ENCODE results near the gene SLC35E2B.
"Not testable (repeated sequence)": the region's sequence is repeated elsewhere in the genome, so short reads cannot be mapped to it uniquely, and the experiment has no call there.

SLC35E2B gene

DNA sequence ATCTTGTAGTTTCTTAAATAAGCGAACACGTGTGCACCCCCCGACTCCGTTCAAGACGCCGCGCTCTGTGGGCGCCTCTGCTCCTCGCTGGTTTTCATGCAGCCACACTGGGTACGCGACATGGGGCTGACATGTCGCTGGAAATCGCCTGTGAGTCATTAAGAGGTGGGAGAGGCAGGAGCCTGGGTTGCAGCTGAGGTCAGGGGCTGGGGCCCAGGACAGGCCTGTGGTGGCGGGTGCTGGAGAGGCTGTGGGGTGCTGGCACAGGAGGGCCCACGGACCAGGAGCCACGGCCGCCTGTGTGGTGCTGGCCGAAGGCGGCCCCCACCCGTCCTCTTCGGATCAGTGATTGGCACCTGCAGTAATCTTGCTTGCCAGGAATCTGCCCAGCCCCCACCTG is 17.8 kb downstream of the SLC35E2B start:
- DNase-seq (ENCODE audit: low spot score), result not testable (repeated sequence)

- DNase-seq (ENCODE audit: low spot score), result no peak
Measured at GRCh38 chr1:1672181-1672965, 20.2 kb downstream of the SLC35E2B start.

DNA sequence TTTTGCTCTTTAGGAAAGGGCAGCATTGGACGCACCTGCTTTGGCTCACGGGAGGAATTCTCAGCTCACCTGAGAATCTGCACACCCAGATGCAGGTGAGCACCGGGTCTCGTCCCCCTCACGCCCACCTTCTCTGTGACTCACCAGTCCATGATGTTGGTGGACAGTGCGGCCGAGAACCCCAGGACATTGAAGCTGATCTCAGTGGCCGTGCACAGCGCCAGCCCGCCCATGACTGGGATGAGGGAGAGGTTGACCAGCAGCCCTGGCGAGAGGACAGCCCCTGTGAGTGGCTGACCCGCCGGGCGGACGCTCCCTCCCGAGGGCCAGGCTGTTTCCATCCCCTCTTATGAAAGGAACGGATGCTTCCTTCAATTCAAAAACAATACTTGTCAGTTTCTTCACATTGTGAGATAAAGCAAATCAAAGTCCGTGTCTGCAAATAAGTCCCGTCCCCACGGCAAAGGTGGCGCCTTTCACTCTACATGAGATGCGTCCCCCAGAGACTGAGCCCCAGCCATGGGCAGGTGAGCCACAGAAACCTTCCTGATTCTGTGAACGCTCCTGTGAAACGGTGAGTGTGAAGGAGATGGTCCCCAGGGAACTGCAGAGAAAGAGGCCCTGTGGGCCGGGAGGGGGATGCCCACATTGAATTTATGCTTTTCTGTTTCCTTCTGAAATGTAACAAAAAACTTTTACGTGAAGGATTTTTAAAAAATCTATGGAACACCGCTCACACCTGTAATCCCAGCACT is 21.1 kb downstream of the SLC35E2B start:
- DNase-seq (ENCODE audit: low spot score), result no peak

GRCh38 chr1:1670866-1671265 is 21.7 kb downstream of the SLC35E2B start:
- DNase-seq (ENCODE audit: low spot score), result no peak

DNA sequence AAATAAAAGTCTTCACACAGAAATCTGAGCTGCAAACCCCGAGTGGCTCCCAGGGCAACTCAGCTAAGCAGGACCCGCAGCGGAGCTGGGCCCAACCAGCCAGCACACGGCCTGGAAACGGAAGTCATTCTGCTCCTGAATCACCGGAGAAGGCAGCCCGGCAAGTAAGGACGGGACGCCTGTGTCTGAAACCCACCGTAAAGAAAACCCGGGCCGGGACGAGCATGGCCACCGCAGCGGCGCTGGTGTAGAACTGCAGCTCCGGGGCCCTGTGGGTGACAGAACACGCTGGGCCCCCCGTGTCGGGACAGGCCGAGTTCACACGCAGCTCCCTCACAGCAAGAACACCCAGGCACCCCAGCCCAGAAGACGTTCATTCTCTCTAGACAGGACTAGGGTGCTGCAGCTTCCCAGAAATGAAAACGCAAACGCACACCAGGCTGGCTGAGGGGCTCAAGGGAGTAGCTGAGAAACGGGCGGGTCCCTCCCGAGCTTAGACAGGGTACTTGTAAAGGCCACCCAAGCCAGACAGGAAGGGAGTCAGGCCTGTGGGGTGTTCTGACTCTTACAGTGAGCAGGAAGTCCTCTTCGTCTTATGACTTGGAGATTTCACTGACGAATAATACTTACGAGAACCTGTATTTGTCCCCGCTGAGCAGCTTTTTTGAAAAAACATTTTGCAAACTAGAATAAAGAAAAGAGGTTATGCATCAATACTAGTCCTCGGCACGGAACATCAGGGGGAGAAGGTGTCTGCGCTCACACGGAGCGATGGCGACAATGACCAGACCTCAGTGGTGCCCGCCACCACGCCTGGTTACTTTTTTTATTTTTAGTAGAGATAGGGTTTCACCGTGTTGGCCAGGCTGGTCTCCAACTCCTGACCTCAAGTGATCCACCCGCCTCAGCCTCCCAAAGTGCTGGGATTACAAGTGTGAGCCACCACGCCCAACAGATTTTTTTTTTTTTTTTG is 22.8 kb downstream of the SLC35E2B start:
- no peak for DNase-seq (ENCODE audit: low spot score)

DNA sequence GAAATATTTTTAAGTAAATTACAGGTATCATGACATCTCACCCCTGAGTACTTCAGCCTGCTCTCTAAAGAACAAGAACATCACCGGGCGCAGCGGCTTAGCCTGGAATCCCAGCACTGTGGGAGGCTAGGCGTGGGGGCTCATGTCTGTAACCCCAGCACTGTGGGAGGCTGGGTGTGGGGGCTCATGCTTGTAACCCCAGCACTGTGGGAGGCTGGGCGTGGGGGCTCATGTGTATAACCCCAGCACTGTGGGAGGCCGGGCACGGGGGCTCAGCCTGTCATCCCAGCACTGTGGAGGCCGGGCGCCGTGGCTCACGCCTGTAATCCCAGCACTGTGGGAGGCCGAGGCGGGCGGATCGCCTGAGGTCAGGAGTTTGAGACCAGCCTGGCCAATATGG is 26.1 kb downstream of the SLC35E2B start:
- no peak for DNase-seq (ENCODE audit: low spot score)

DNA sequence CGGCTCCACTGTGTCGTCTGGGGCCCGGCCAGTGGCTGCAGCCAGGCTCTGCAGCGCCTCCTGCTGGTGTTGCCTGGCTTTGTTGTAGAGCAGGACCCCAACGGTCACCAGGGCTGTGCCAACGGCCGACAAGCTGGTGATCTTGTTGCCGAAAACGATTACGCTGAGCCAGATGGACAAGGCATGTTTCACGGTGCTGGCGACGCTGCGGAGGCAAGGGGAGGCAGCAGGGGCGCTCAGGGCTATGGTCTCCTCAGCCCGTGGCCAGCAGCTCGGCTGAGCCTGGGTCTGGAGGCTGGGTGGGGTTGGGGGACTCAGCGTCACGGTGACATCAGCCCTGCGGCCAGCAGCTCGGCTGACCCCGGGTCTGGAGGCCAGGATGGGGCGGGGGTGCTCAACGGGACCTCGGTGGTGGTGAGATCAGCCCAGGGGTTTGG is 26.8 kb downstream of the SLC35E2B start:
- peak; percentile 77 for DNase-seq (ENCODE audit: low spot score)

GRCh38 chr1:1664941-1665814 is 27.4 kb downstream of the SLC35E2B start:
- no peak for DNase-seq (ENCODE audit: low spot score)

- not testable (repeated sequence) for DNase-seq (ENCODE audit: low spot score)
Measured at GRCh38 chr1:1664318-1664717, 28.3 kb downstream of the SLC35E2B start.

GRCh38 chr1:1662830-1663560 is 29.6 kb downstream of the SLC35E2B start:
- not testable (repeated sequence) for DNase-seq (ENCODE audit: low spot score)

DNA sequence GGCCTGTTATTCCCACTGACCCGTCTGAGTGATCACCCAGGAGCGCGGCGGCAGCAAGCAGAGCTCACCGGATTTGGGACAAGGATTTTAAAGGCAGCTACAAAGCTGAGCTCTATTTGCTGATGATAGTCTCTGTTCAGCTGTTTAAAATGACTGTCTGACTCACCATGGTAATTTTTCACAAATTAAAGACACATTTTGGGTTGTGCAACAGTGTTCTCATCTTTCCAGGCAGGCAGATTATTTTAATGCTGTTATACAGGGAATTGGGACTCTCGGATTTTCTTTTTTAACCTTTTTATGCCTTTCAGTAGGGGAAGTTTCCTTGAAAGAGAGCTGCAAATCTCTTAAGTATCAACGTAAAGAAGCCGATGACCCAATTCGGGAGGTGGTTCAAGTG is 30.2 kb downstream of the SLC35E2B start:
- not testable (repeated sequence) for DNase-seq (ENCODE audit: low spot score)

DNA sequence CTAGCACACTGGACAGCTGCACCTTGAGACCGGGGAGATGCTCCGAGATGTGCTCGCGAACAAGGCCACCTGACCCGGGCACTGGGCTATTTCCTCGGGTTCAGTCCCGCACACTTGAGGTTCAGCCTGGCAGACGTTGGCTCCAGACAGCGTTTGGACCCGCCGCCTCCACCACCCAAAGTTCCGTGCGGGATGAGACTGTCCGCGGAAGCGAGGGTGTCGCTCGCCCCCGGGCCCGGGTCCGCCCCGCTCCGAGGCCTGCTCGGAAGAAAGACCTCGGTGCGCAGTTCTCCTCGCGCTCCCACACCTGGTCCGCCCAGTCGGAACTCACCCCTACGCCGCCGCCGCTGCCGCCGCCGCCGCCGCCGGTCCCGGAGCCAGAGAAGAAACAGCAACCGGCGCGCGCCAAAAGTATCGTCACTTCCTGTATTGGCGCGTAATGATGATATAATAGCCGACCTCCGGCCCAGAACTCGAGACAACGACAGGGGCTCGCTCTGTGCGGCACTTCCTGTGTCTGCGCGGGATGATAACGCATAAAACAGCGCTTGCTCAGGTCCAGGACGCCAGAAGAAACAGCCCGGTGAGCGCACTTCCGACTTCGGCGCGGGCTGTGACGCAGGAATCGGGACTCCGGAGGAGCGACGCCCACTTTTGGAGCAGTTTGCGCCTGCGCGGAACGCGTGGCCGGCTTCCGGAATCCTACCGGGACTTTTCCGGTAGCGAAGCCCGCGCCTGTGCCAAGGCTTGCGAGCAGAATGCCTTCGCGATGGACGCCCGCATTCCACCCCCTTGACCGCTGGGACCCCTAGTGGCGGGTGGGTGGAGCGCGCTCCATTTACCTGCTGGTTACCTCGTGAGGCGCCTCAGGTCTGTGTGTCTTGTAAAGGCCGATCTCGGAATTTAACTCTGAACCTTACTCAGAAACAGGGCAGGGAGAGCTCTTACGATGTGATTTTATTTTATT is 33.7 kb downstream of the SLC35E2B start, which contains the start of gene CDK11B:
Gene CDK11B, minus strand, starts transcription at position 422 of the 967 bp plus-strand sequence. CDS start 1,519 bp downstream, outside the sequence.
- peak; percentile 93 for DNase-seq (ENCODE audit: low spot score)

DNA sequence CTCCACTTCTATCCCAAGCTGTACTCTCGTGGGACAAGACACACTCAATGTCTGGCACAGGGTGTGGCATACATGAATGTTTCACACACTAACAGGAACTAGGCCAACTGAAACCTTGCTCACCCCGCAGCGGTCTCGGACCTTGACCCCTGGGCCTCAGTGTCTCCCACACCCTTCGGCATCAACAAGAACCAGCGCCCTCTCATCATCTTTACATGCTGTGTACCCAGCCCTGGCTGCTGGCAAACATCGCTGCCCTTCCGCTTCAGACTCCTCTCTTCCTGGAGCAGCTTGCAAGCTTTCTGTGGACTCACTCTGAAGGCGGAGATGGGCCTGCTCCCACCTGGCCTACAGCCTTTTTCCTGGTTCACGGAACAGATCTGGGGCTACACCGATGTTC is 44.3 kb downstream of the SLC35E2B start:
- DNase-seq (ENCODE audit: low spot score), result not testable (repeated sequence)

DNA sequence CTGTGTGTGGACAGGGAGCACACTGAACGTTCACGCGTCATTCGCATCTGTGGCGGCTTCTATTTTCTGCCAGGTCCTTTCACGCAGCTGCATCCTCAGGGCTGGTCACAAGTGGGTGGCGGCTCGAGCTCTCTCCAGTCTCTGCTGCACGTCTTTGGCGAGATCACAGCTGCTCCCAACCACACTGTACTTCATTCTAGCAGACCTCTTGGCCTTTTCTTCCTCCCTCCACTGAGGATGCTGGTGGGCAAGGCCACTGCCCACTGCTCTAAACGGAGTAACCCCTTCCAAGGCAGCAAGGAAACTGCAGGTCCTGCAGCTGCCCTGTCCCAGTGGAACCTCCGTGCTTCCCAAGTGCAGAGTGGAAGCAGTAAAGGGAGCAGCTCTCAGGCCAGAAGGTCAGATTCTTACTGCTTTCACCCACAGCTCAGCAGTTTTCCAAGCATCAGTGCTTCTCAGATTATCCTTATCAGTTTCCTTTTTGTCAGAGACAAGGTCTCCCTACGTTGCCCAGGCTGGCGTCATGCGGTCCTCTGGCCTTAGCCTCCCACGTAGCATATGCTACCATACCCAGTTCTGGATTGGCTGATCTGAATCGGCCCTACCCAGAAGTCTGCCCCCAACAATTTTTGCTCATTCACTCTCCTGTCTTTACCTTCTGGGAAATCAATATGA is 44.9 kb downstream of the SLC35E2B start:
- DNase-seq (ENCODE audit: low spot score), result not testable (repeated sequence)

GRCh38 chr1:1646326-1646725 is 46.3 kb downstream of the SLC35E2B start:
- not testable (repeated sequence) for DNase-seq (ENCODE audit: low spot score)

GRCh38 chr1:1640711-1641461 is 51.7 kb downstream of the SLC35E2B start:
- DNase-seq (ENCODE audit: low spot score), result not testable (repeated sequence)

DNA sequence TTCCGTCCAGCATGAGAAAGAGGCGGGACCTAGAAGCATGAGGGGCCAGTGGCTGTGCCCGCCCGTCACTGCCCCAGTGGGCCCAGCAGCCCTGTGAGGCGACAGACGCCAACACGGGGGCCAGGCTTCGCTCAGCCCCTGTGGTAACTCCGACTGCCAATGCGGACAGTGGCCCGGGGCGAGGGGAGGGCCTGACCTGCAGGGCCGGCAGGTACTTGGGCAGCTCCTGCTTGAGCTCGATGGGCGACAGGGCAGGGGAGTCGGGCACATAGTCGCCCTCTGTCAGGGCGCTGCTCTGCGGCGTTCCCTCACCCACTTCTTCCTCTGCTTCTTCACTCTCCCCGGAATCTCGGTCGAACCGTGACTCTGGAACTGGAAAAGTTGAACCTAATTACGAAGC is 52.5 kb downstream of the SLC35E2B start:
- not testable (repeated sequence) for DNase-seq (ENCODE audit: low spot score)

- DNase-seq (ENCODE audit: low spot score), result not testable (repeated sequence)
Measured at GRCh38 chr1:1639368-1639767, 53.2 kb downstream of the SLC35E2B start.

All from iPS-NIHi11 (cell line).